ENCODE measurements around the gene RNF213. TPM values are rescaled to one million over a fixed set of nuclear protein-coding genes. Genes with fewer than 3 reads are reported as not detected.
"Not testable (repeated sequence)": the region's sequence is repeated elsewhere in the genome, so short reads cannot be mapped to it uniquely, and the experiment has no call there.

The RNF213 gene
- total RNA-seq, 2 donors from 2014 or later = 98.8 to 99.3 TPM

GRCh38 chr17:80222376-80223141 is 38.1 kb upstream of the RNF213 start:
- no peak for DNase-seq (ENCODE audit: low spot score)
- intact Hi-C loops (cut with DNase I) = loop anchor here in 1 of 2 donors (5.0 kb wide), 1 partner anchor 70 kb away; no protein-coding TSS in a partner anchor

GRCh38 chr17:80223142-80223815 is 37.4 kb upstream of the RNF213 start:
- no peak for DNase-seq (ENCODE audit: low spot score)
- intact Hi-C loops (cut with DNase I) = loop anchor here in 1 of 2 donors (5.0 kb wide), 1 partner anchor 71 kb away; no protein-coding TSS in a partner anchor

GRCh38 chr17:80223838-80224497 is 36.7 kb upstream of the RNF213 start:
- intact Hi-C loops (cut with DNase I) = loop anchor here in 1 of 2 donors (5.0 kb wide), 1 partner anchor 72 kb away; no protein-coding TSS in a partner anchor
- no peak for DNase-seq (ENCODE audit: low spot score)

- no peak for DNase-seq (ENCODE audit: low spot score)
- intact Hi-C loops (cut with DNase I) = loop anchor here in 1 of 2 donors (5.0 kb wide), 1 partner anchor 72 kb away; no protein-coding TSS in a partner anchor
These were observed 36.0 kb upstream of the RNF213 start for GRCh38 chr17:80224683-80225082.

- DNase-seq (ENCODE audit: low spot score) = no peak
- intact Hi-C loops (cut with DNase I) = no loop called here
These were observed 35.4 kb upstream of the RNF213 start for GRCh38 chr17:80225230-80225629.

- intact Hi-C loops (cut with DNase I) = no loop called here
- no peak for DNase-seq (ENCODE audit: low spot score)
These were observed 33.5 kb upstream of the RNF213 start for GRCh38 chr17:80227156-80227555.

- intact Hi-C loops (cut with DNase I) = no loop called here
- DNase-seq (ENCODE audit: low spot score) = no peak
These were observed 33.0 kb upstream of the RNF213 start for GRCh38 chr17:80227666-80228065.

GRCh38 chr17:80228477-80228876 is 32.2 kb upstream of the RNF213 start:
- intact Hi-C loops (cut with DNase I) = no loop called here
- DNase-seq (ENCODE audit: low spot score) = no peak

- intact Hi-C loops (cut with DNase I) = no loop called here
- DNase-seq (ENCODE audit: low spot score) = no peak
These were observed 31.6 kb upstream of the RNF213 start for GRCh38 chr17:80229011-80229410.

- DNase-seq (ENCODE audit: low spot score) = no peak
- intact Hi-C loops (cut with DNase I) = no loop called here
These were observed 28.2 kb upstream of the RNF213 start for GRCh38 chr17:80232438-80232837.

- intact Hi-C loops (cut with DNase I) = loop anchor here in 1 of 2 donors (1.0 kb wide), 1 partner anchor 18 kb away; no protein-coding TSS in a partner anchor
These were observed 27.4 kb upstream of the RNF213 start for GRCh38 chr17:80233202-80233601.

GRCh38 chr17:80236911-80237310 is 23.7 kb upstream of the RNF213 start:
- intact Hi-C loops (cut with DNase I) = no loop called here
- no peak for DNase-seq (ENCODE audit: low spot score)

More at GRCh38 chr17:80233202-80233601, 27.4 kb upstream of the RNF213 start:
- no peak for DNase-seq (ENCODE audit: low spot score)

GRCh38 chr17:80237386-80237785 is 23.3 kb upstream of the RNF213 start:
- DNase-seq (ENCODE audit: low spot score) = no peak
- intact Hi-C loops (cut with DNase I) = no loop called here

GRCh38 chr17:80242505-80242904 is 18.1 kb upstream of the RNF213 start:
- intact Hi-C loops (cut with DNase I) = no loop called here

GRCh38 chr17:80243526-80244433 is 16.9 kb upstream of the RNF213 start:
- DNase-seq (ENCODE audit: low spot score) = no peak
- intact Hi-C loops (cut with DNase I) = no loop called here

More at GRCh38 chr17:80242505-80242904, 18.1 kb upstream of the RNF213 start:
- DNase-seq (ENCODE audit: low spot score) = no peak

- intact Hi-C loops (cut with DNase I); DNase-seq (ENCODE audit: low spot score): not testable (repeated sequence)
These were observed 16.2 kb upstream of the RNF213 start for GRCh38 chr17:80244448-80244847.

GRCh38 chr17:80244871-80245509 is 15.7 kb upstream of the RNF213 start:
- DNase-seq (ENCODE audit: low spot score) = no peak

GRCh38 chr17:80245566-80246265 is 14.9 kb upstream of the RNF213 start:
- intact Hi-C loops (cut with DNase I) = no loop called here
- no peak for DNase-seq (ENCODE audit: low spot score)

More at GRCh38 chr17:80244871-80245509, 15.7 kb upstream of the RNF213 start:
- intact Hi-C loops (cut with DNase I) = no loop called here
